HG03045 (cell line): ENCODE data around the gene MLPH.

Experiments
- ATAC-seq: cut with Tn5 transposase; IDR thresholded peaks from one replicate; pipeline ENCODE4 v1.9.1; 2021; ENCODE audit warnings: mild to moderate bottlenecking, moderate library complexity; ENCODE audit not compliant: unreplicated experiment

MLPH gene

DNA sequence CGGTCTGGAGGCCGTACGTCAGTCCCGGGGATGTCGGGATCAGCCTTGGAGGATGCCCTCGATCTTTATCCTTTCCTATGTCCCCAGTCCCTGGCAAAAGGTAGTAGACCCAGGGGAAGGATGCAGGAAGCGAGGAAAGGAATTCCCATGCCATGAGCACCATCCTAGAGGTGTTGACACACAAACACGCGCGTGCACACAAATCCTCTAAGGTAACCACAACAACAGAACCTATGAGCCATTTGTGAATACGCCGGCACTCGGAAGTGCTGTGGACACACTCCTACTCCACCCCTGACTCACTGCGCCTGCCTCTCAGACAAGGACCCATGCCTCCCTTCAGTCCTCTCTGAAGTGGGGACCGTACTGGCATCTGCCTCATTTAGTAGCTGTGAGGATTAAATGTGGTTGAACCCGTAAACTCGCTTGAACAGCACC is 11.3 kb upstream of the MLPH start:
- no peak for ATAC-seq

DNA sequence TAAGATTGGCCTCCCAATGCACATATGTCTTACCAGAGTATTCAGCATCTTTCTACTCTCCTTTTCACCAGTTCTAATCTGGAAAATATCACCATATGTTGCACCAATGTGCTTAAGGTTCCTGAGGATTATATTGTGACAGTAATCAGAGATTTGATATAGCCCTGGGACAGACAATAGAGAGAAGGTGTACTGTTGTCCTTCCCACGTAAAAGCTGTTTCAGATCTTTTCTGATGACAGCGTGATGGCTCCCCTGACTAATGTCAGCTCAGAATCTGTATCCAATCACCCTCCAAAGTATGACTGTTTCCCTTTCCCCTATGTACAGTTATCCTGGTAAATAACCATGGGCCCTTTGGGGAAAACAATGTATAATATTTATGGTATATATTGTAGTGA is 9.0 kb upstream of the MLPH start:
- no peak for ATAC-seq

DNA sequence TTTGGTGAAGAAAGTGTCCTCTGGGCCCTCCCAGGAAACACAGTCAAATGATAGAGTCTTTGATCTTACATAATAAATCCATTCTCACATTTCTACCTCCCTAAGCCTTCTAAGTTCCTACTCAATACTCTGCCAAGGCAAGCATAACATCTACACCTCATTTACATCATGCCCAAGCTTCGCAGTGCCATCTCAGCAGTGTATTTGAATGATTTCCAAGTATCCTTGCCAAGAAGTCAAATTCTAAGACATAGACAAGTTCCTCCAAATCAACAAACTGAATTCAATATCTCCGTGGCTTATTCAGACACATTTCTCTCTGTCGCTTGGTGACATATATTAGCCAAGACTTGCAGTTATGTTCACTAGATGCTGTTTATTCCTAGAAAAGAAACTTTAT is 8.1 kb upstream of the MLPH start:
- ATAC-seq: no peak

DNA sequence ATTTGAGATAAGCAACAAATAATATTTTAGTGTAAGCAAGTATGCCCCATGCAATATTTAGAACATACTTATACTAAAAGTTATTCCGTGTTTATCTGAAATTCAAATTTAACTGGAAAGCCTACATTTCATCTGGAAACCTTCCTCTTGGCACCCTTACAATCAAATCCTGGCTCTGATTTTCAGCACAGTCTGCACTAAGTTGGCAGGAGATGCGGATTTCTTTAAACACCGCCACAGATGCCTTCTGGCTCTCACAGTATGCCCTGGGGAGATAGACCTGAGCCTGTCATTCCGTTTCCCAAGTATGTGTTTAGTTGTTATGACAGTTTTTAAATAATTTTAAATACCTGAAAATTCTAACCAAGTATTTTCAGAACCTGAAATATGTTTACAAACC is 7.3 kb upstream of the MLPH start:
- ATAC-seq: no peak

DNA sequence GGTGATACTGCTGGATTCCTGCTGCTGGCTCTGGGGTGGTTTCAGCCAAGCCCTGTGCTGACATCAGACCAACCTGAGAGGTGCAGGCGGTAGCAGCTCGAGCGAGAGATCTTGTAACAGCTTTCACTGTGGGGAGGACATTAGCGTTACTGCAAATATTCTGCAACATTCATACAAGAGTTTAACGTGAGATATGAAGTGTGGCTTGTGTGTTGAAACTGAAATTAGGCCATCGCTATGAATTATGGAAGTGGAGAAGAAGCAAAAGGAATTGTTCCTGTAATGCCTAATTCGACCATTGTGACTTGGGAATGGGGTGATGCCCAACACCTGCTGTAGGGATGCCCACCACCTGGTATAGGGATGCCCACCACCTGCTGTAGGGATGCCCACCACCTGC is 6.5 kb upstream of the MLPH start:
- no peak for ATAC-seq

DNA sequence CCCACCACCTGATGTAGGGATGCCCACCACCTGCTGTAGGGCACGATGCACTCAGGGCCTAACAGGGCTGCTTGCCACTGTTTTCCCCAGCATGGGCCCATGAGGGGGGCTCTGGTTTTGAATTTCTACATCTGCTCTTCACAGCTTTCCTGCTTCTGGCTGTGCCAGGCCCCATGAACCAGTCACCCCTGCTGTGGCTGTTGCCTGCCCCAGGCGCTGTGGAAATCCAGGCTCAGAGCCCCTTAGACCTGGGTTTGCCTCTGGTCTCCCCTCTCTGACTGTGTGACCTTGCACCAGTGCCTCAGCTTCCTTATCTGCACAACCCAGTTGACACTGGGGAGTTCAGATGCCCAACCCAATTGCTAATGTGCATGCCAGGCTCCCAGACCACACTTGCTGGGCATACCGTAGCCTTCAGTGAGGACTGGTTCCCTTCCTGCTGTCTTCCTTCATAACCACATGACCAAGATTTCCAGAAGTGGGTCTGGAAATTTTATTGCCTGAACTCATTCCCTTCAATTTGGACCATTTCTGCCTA is 6.0 kb upstream of the MLPH start:
- ATAC-seq: no peak

DNA sequence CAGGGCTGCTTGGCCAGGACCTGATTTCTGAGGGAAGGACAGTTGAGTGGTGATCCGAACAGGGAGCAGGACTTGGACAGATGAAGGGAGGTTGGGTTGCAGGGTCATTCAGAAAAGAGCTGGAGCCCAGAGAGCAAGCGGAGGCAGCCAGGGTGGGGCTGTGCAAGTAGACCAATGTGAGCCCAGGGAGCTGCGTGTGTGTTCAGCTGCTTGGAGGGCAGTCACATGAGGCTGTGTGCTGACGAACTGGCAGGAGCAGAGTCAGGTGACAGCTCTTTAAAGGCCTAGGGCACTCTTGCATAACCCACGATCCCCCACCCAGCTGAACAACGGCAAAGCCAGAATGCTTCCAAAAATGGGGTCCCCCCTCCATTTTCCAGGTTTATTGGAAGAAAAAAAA is 4.6 kb upstream of the MLPH start:
- no peak for ATAC-seq

DNA sequence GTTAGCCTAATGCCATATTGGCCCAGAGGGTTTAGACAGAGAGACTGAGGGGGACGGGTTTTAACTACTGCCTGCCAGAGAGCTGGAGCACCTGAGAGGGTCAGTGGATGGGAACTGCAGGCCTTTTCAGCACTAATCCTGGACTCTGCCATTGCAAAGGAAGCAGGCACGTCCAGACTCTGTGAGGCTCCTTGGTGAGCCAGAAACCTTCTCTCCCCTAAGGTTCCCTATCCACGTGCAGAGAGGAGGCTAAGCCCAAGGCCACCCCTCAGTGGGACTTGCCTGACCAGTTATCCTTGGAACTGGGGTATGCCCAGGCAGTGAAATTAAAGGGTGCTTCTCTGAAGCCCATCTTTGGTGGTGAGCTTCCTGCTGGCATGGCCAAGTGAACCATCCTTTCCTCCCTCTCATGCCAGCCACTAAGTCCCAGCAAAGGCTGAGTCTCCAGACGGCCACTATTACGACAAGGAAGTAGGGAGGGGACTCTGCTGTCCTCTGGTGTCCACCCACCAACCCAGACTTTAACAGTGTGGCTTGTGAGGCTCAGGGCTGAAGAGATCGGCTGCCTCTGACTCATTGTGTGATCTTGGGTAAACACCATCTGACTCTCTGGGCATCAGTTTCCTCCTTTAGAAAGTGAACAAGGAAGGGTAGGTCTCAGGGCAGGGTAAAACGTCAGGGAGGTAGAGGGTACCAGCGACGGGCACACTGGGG is 3.9 kb upstream of the MLPH start:
- no peak for ATAC-seq

DNA sequence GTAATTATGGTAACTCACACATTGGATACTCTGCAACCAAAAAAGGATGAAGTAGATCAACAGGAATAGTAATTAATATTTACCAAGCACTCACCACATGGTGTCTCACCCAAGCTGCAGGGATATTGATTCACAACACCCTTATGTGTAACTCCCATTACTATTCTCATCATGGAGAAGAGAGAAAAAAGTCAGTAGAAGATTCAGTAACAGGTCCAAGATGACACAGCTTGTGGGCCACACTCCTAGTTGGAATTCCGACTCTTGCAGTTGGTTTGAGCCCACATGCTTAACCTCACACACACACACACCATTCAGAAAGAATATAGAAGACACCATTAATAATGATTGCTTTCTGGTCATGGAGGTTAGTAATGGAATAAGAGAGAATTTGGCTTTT is 1.7 kb upstream of the MLPH start:
- no peak for ATAC-seq

DNA sequence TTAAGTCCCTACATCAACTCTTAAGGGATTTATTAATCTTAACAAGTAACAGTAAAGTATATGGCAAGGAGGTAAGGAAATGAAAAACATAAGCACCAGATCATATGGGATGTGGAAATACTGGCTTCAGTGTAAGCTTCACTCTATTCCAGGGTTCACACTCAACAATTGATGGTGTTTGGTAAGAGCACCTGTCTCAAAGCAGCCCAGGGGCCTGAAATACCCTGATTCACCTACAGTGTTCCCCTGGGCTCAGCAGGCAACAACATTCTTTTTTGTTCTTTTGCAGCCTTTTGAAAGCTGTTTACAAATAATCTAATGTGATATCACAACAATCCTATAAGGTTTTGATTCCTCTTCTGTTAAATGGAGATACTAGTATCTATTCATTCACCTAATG is 1.2 kb upstream of the MLPH start:
- ATAC-seq: no peak

DNA sequence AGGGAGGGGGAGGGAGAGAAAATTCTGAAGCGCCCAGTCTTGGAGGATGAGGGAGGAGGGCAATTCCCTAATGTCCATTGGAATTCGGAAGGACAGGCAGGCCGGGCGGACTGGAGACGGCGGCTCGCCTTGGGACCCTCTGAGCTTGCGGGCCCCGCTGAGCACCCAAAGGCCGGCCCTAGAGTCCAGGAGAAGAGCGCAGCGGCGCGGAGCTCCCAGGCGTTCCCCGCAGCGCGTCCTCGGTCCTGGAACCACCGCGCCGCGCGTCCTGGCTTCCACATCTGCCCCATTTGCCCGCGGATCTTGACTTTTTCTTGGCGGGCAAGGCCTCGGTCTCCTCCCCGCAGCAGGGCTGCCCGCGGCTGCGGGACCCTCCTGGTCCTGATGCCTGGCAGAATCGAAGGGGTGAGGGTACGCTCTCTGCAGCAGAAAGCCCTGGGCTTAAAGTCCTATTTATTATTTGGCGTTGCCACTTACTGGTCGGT is 675 bp upstream of the MLPH start:
- no peak for ATAC-seq

DNA sequence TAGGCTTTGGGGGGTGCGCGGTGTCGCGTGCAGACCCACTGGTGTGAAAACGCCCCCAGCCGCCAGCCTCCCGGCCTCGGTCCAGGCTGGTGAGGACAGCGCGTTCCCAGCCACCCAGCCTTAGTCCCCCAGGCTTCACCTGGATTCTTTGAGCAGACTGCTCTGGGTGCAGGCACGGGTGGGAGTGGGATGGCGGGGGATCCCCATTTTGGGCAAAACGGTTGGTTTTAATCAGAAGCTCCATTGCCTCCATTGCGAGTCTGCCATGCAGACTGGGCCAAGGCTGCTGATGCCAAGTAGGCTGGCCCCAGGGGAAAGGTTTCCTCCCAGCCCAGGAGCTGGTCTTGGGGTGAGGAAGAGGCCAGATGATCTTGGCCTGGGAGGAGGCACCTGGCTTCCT is 445 bp downstream of the MLPH start:
- no peak for ATAC-seq

DNA sequence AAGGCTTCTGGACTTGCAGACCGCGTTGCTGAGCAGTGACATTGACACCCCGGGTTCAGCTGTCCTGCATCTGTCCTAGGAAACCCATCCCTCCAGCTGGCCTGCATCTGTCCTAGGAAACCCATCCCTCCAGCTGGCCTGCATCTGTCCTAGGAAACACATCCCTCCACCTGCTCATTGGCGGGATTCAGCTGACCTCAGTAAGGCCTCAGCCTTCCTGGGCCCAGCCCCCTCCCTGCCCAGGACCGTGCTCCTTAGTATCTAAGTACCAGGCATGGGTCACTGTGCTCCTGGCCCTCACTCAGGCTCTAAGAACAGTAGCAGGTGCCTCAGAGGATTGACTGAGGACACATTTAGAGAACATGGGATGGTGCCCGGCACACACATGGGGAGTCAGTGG is 1.2 kb downstream of the MLPH start:
- no peak for ATAC-seq

DNA sequence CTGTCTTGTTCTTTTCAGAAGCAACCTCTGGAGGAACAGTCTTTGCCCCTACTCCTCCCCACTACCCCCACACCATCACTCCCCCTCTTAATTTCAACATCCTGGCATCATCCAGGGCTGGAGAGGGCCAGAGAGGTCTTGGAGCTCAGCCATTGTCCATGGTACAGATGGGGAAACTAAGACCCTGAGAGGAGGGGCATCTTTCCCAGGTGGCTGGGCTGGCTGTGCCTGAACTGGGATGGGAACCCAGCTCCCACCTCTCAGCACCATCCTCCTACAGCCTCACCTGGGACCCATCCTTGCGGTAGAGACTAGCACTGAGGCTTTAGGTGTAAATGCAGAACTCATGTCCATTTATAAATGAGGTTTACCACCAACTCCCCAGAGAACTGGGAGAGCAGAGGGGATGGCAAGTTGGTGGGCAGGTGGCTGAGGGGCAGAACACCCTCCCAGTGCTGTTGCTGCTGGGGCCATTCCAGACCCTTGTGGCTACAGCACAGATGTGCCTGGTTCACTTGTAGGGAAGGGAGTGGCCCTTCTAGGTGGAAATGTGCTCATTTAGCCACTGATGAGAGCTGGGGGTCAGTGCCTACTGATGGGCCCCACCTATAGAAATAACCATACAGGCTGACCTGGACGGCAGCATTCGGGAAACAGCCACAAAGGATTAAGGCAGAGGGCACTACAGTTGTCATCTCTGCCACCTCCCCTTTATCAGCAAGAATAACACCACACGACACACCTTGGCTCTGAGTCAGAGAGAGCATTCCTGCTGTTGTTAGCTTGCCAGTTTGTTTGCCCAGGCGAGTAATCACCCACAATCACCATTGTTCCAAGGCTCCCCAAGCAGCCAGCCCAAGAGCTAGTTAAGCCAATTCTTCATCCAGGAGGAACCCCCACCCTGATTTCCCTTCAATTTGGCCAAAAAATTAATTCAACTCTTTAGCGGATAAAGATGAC is 2.1 kb downstream of the MLPH start:
- no peak for ATAC-seq

DNA sequence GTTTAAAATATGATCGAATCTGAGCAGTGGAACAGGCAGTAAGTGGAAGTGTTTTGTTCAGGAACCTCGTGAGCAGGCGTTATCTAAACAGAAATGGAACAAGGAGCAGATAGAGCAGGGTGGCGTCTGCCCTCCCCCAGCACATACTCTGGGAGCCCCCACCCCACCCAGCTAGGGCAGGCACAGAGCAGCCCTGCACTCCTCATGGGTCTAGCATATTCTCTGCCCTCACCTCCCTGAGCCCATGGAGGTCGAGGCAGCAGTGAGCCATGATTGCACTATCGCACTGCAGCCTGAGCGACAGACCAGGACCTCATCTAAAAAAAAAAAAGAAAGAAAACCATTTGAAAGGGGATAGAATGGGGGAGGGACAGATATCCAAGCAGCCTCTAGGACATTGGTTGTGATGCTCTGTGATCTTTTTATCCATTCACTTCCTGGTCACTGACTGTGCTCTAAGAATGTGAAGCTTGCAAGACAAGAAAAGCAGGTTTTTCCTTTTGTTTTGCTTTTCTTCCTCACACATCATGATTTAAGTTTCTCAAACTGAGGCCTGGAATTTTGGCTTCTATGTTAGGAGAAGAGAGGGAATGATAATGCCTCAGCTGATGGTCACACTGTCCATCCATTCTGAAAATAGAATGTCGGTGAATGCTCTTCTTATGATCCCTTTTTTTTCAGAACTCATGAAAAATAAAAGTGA is 3.1 kb downstream of the MLPH start:
- ATAC-seq: no peak

DNA sequence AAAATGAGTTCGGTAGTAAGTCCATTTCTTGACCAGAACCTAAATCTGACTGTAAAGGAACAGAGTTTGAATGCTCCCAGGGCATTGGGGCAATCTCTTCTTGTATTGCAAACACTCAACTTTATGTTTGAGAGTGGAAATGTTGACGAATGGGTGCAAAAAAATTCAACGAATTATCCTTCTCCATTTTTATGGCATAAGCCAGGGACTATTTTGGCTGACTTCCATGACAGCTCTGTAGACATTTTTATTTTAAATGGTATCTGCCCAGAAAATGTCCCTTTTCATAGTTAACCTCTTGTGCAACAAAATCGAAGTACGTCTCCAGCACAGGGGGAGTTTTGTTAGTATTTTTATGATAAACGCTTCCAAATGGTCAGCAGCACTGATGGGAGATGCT is 3.7 kb downstream of the MLPH start:
- ATAC-seq: no peak

DNA sequence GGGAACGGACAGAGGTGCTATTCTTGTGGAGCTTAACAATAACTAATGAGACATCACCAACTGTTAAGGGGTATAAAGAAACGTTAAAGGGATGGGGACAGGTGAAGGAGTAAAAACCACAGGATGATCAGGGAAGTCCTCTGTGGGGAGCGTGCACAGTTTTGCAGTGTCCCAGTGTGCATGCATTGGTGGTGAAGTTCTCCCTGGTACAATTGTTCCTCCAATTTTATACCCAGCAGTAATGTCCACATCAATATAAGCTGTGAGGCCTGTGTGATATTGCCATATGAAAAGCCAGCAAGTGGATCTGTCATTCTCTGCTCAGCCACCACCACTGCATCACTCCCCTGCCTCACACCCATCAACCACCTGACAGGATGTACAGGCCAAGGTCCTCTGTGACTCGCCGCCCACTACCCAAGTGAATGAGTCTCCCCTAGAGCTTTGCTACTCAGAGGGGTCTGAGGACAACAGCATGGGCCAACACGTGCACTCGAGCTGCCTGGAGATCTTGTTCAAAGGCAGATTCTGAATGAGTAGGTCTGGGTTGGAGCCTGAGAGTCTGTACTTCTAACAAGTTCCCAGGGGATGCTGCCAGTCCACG is 4.6 kb downstream of the MLPH start:
- no peak for ATAC-seq

DNA sequence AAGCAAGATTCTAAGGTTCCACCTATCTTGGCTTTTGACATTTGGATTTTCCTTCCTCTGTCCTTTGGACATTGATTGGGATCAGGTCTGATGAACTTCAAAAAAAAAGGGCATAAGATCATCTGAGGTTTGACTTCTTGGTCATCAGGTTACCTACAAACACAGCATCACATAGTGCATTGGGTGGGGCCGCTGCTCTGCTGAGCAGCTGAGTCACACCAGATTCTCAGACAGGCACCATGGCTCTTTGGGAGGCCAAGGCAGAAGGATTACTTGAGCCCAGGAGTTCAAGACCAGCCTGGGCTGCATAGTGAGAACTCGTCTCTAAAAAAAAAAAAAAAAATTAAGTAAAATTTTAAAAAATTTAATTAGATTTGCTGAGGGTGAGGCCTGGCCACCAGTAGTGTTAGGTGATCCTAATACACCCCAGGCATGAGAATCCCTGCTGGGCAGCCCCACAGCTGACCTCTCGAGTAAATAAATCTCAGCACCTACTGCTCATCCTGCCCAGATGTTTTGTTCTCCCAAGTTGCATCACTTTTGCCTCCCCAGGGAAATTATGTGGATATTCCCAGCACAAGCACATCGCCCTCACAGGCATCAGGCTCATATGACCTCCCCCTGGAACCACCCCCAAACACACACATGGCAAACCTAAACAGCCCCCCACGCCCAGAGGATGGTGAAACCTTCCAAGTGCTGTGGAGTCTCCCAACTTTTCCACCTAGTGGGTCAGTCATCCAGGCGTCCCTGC is 5.3 kb downstream of the MLPH start:
- ATAC-seq: no peak

DNA sequence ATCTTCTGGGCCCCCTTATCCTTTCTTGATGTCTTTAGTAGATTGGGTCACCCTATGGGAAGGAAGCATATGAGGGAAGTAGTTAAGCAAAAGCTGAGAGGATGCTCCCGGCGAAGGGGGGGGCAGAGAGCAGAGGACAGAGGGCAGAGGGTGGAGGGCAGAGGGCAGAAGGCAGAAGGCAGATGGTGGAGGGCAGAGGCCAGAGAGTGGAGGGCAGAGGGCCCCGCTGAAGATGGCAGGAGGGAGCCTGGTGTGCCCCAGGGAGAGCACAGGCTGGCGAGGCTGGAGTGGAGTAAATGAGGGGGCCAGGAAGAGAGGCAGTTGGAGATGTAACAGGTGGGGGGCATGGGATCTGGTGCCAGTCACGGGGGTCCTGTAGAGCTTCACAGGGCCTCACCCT is 7.0 kb downstream of the MLPH start:
- ATAC-seq: no peak

DNA sequence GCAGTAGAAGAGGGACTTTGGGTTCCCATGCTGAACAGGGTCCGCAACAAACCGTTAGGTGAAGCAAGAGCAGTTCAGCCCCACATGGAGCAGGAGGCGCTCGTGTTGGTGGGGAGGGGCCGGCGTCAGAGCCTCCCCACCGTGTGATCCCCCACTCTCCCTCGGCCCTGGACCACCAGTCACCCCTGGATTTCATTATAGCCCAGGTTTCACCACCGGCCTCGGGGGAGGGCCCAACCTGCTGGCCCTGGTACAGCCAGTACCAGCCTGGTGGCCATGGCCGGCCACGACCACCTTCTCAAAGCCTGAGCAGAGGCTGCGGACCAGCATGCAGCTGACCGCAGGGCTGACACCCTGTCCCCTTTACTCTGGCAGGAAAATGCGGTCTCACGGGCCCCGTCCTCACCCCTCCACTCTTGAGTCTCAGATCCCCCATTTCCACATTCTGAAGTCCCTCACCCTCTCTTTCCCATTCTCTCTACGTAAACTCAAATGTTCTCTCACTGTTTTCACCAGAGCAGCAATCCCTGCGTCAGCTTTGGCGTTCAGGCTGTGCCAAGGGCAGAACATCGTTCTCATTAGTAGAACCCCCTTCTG is 8.6 kb downstream of the MLPH start:
- no peak for ATAC-seq
